B cell (primary cell): ENCODE results near the gene GPR15. TPM values are rescaled to one million over a fixed set of nuclear protein-coding genes. Genes with fewer than 3 reads are reported as not detected.

Experiments used
- ATAC-seq: fragments of 200-7000 bp; cut with Tn5 transposase; one replicate; pipeline ENCODE4 v1.10.0; 2021; ENCODE audit warnings: low read depth, mild to moderate bottlenecking, moderate number of reproducible peaks, moderate library complexity
- CTCF ChIA-PET: fragments of 350-600 bp; sonication (Branson Sonifier 250); formaldehyde crosslinking; loops from one replicate; lab custom pipeline; 2021; ENCODE audit warnings: antibody characterized with exemption, inconsistent platforms; lab: Charles Lee
- POLR2A ChIA-PET: fragments of 350-600 bp; sonication (Branson Sonifier 250); formaldehyde crosslinking; loops from one replicate; lab custom pipeline; 2021; ENCODE audit warnings: antibody characterized with exemption; lab: Charles Lee
- DNase-seq: peaks from one replicate; pipeline ENCODE4 v3.0.0; 2013
- H2AFZ ChIP-seq: 2 replicates; pipeline ENCODE4 v1.6.1; 2012; ENCODE audit warnings: mild to moderate bottlenecking, low read depth, low read length; ENCODE audit not compliant: insufficient read depth, poor library complexity, severe bottlenecking
- H3K27ac ChIP-seq, 2 donors: 1 replicate in 1 of 2; 2 replicates in 1 of 2; pipeline ENCODE4 v1.5.1; 2012 to 2013; ENCODE audit warnings: low read length in 2 of 2, mild to moderate bottlenecking in 2 of 2, moderate library complexity in 1 of 2
- H3K27me3 ChIP-seq, 4 experiments: fragments of 200-600 bp in 1 of 4; sonication (generic) in 1 of 4; replicated peaks in 1 of 4; 1 replicate in 2 of 4; 2 replicates in 2 of 4; pipeline versions ENCODE4 v1.6.1 to v1.7.0; 2013 to 2016; ENCODE audit warnings: low read length in 3 of 4, mild to moderate bottlenecking in 2 of 4, mixed read lengths in 1 of 4, moderate library complexity in 1 of 4; ENCODE audit not compliant: insufficient read depth in 4 of 4, control insufficient read depth in 3 of 4; ENCODE audit errors: control extremely low read depth in 1 of 4
- H3K36me3 ChIP-seq, 2 experiments: replicated peaks in 1 of 2; 1 replicate in 1 of 2; 2 replicates in 1 of 2; pipeline versions ENCODE4 v1.6.1 to v1.7.1; 2013; ENCODE audit warnings: low read length in 1 of 2; ENCODE audit not compliant: insufficient read depth in 2 of 2, control insufficient read depth in 1 of 2; ENCODE audit errors: control extremely low read depth in 1 of 2, extremely low read depth in 1 of 2
- H3K4me1 ChIP-seq, 2 donors: fragments of 200-600 bp in 1 of 2; sonication (generic) in 1 of 2; 1 replicate in 1 of 2; 2 replicates in 1 of 2; pipeline versions ENCODE4 v1.5.1 to v1.6.1; 2013 to 2017; ENCODE audit warnings: low read length in 2 of 2; ENCODE audit not compliant: control insufficient read depth in 2 of 2, insufficient read depth in 2 of 2
- H3K4me2 ChIP-seq: replicated peaks from 2 replicates; pipeline ENCODE3; 2012; ENCODE audit warnings: mild to moderate bottlenecking, low read depth, low read length; ENCODE audit not compliant: poor library complexity, severe bottlenecking
- H3K4me3 ChIP-seq, 5 experiments: fragments of 200-600 bp in 1 of 5; sonication (generic) in 1 of 5; 1 replicate in 3 of 5; 2 replicates in 2 of 5; pipeline versions ENCODE4 v1.5.1 to v1.7.0; 2011 to 2016; ENCODE audit warnings: low read length in 4 of 5, mild to moderate bottlenecking in 4 of 5, low read depth in 2 of 5, control low read depth in 1 of 5, moderate library complexity in 1 of 5; ENCODE audit not compliant: insufficient read depth in 1 of 5; ENCODE audit errors: control extremely low read depth in 1 of 5, extremely low read depth in 1 of 5
- H3K79me2 ChIP-seq: fragments of 200-600 bp; sonication (generic); one replicate; pipeline ENCODE4 v1.6.0; 2016; ENCODE audit warnings: low read length; ENCODE audit not compliant: control insufficient read depth, insufficient read depth
- H3K9ac ChIP-seq: fragments of 200-600 bp; sonication (generic); 2 replicates; pipeline ENCODE4 v1.6.1; 2017; ENCODE audit warnings: mild to moderate bottlenecking, low read length, moderate library complexity
- H3K9me3 ChIP-seq, 3 donors: one replicate each; pipeline versions ENCODE4 v1.6.1 to v1.7.1; 2013; ENCODE audit warnings: low read length in 2 of 3; ENCODE audit not compliant: control insufficient read depth in 2 of 3, insufficient read depth in 1 of 3; ENCODE audit errors: control extremely low read depth in 1 of 3
- H4K20me1 ChIP-seq: 2 replicates; pipeline ENCODE4 v1.6.0; 2012; ENCODE audit warnings: mild to moderate bottlenecking, low read length; ENCODE audit not compliant: insufficient read depth, control insufficient read depth, poor library complexity, severe bottlenecking
- H3K27ac Mint-ChIP-seq: one replicate; pipeline ENCODE4 v1.8.0; 2021; ENCODE audit warnings: mixed read lengths
- H3K27me3 Mint-ChIP-seq: one replicate; pipeline ENCODE4 v1.8.0; 2021; ENCODE audit warnings: mixed read lengths
- H3K4me1 Mint-ChIP-seq: one replicate; pipeline ENCODE4 v1.8.0; 2021; ENCODE audit warnings: mixed read lengths
- H3K4me3 Mint-ChIP-seq: one replicate; pipeline ENCODE4 v1.8.0; 2021; ENCODE audit warnings: mixed read lengths
- H3K9me3 Mint-ChIP-seq: one replicate; pipeline ENCODE4 v1.8.0; 2022; ENCODE audit warnings: mixed read lengths; ENCODE audit not compliant: insufficient read depth
- CTCF ChIP-seq: fragments of 200-600 bp; IDR thresholded peaks from one replicate; pipeline ENCODE4 v1.8.0; 2022; ENCODE audit warnings: antibody characterized with exemption, mild to moderate bottlenecking
- EZH2 ChIP-seq: IDR thresholded peaks from 2 replicates; pipeline ENCODE4 v1.6.1; 2012; ENCODE audit warnings: borderline replicate concordance, low read depth, mild to moderate bottlenecking, moderate library complexity, low read length; ENCODE audit not compliant: insufficient read depth, poor library complexity, severe bottlenecking
- WGBS: methylation state at CpG from one replicate; pipeline ENCODE4 v1.1.5; 2013; ENCODE audit warnings: missing lambda C conversion rate; ENCODE audit not compliant: insufficient coverage; 5-methylcytosine and 5-hydroxymethylcytosine counted together
- intact Hi-C: fragments of 100-400 bp; cut with micrococcal nuclease; formaldehyde crosslinking; loops from one replicate; pipeline ENCODE4 v1.10.0; 2022
- polyA plus RNA-seq: library from polyadenylated mRNA; depleted of rRNA; stranded (reverse); fragments of >200 nt; gene quantifications from 2 replicates; pipeline ENCODE4 v1.2.3, GENCODE V29; 2012
- total RNA-seq, 2 donors: library from RNA; stranded (reverse); fragments of 120-200 nt in 1 of 2; gene quantifications; 1 replicate in 1 of 2; 2 replicates in 1 of 2; pipeline versions ENCODE4 v1.2.3 to v1.2.4, GENCODE V29; 2013 to 2022

The GPR15 gene
- total and polyA plus RNA-seq, 2 donors (not counting 1 experiment from before 2014, with no cell fraction given), result 6.4 to 6.5 TPM

- 92% methylated on average over 2 of the region's 4 CpGs for WGBS
- POLR2A ChIA-PET, result no interaction called here
- H3K27ac ChIP-seq, result no peak overlapping the region
- no peaks in the 10 kb centered on the region for H3K27me3 ChIP-seq
- CTCF ChIA-PET, result no interaction called here
- no peak for TF ChIP-seq EZH2
- no peak for TF ChIP-seq CTCF
- ATAC-seq (no peak), DNase-seq (no peak)
- Mint-ChIP-seq H3K27ac (no peak overlapping the region), H3K4me3 (no peak overlapping the region), H3K9me3 (no peaks in the 10 kb centered on the region), H3K27me3 (no peaks in the 10 kb centered on the region), H3K4me1 (peaks cover 4% of the 10 kb centered on the region)
- H4K20me1 ChIP-seq, result no peaks in the 10 kb centered on the region
- H3K4me3 ChIP-seq, result no peak overlapping the region
- H3K4me2 ChIP-seq, result no peak overlapping the region
- H2AFZ ChIP-seq, result no peak overlapping the region
- no peak overlapping the region for H3K9ac ChIP-seq
- H3K79me2 ChIP-seq, result no peaks in the 10 kb centered on the region
- H3K36me3 ChIP-seq, result peaks cover 10 to 28% of the 10 kb centered on the region in 2 experiments
- H3K9me3 ChIP-seq, result no peaks in the 10 kb centered on the region
- intact Hi-C loops, result no loop called here
- no peaks in the 10 kb centered on the region for H3K4me1 ChIP-seq
Observed at GRCh38 chr3:98513091-98513511, 18.7 kb upstream of the GPR15 start.

- no peak overlapping the region for H3K27ac ChIP-seq
- no peaks in the 10 kb centered on the region for H3K27me3 ChIP-seq
- no peak overlapping the region for H3K4me2 ChIP-seq
- H3K4me1 ChIP-seq, result no peaks in the 10 kb centered on the region
- no peak for TF ChIP-seq EZH2
- TF ChIP-seq CTCF, result no peak
- no peaks in the 10 kb centered on the region for H3K9me3 Mint-ChIP-seq
- no peak overlapping the region for H3K27ac Mint-ChIP-seq
- WGBS, result no CpG with 5 or more reads among the region's 3 CpGs
- H4K20me1 ChIP-seq, result no peaks in the 10 kb centered on the region
- intact Hi-C loops, result no loop called here
- DNase-seq (no peak), ATAC-seq (no peak)
- no peaks in the 10 kb centered on the region for H3K27me3 Mint-ChIP-seq
- no peaks in the 10 kb centered on the region for H3K79me2 ChIP-seq
- no peak overlapping the region for H3K4me3 Mint-ChIP-seq
- ChIA-PET POLR2A (no interaction called here), CTCF (no interaction called here)
- H3K36me3 ChIP-seq, result peaks cover 10 to 29% of the 10 kb centered on the region in 2 experiments
- no peak overlapping the region for H3K4me3 ChIP-seq
- H3K9me3 ChIP-seq, result no peaks in the 10 kb centered on the region
- no peak overlapping the region for H3K9ac ChIP-seq
- H3K4me1 Mint-ChIP-seq, result peaks cover 6% of the 10 kb centered on the region
- H2AFZ ChIP-seq, result no peak overlapping the region
Observed at GRCh38 chr3:98513736-98514135, 18.0 kb upstream of the GPR15 start.
